ENCODE results near the gene GMPPA.

- TF ChIP-seq CTCF (conservative IDR thresholded peaks at IDR 0.05) (no peak), ZFX (IDR thresholded peaks at IDR 0.05) (no peak)
Measured at GRCh38 chr2:219536967-219537366, 38.3 kb downstream of the GMPPA start.
